GM15510 (cell line): ENCODE results near the gene LMO7.

Experiments
- POLR2A ChIP-seq: IDR thresholded peaks from 3 replicates; pipeline ENCODE4 v1.6.1; 2011; ENCODE audit warnings: borderline replicate concordance; ENCODE audit not compliant: insufficient read length; ENCODE audit errors: extremely low read depth

Gene LMO7

GRCh38 chr13:75636436-75637180, 478 bp downstream of the LMO7 start:
- TF ChIP-seq POLR2A: no peak

- no peak for TF ChIP-seq POLR2A
These were observed 1.1 kb downstream of the LMO7 start for GRCh38 chr13:75637181-75637750.

GRCh38 chr13:75639454-75639853, 3.3 kb downstream of the LMO7 start:
- no peak for TF ChIP-seq POLR2A

- TF ChIP-seq POLR2A: no peak
These were observed 4.9 kb downstream of the LMO7 start for GRCh38 chr13:75641026-75641425.

- TF ChIP-seq POLR2A: no peak
These were observed 7.1 kb downstream of the LMO7 start for GRCh38 chr13:75643182-75643581.

- no peak for TF ChIP-seq POLR2A
These were observed 7.6 kb downstream of the LMO7 start for GRCh38 chr13:75643693-75644092.

GRCh38 chr13:75645141-75645540, 9.0 kb downstream of the LMO7 start:
- TF ChIP-seq POLR2A: no peak

- TF ChIP-seq POLR2A: no peak
These were observed 11.1 kb downstream of the LMO7 start for GRCh38 chr13:75647126-75647784.

GRCh38 chr13:75648446-75648845, 12.3 kb downstream of the LMO7 start:
- no peak for TF ChIP-seq POLR2A

GRCh38 chr13:75651013-75651412, 14.9 kb downstream of the LMO7 start:
- no peak for TF ChIP-seq POLR2A

GRCh38 chr13:75652726-75653125, 16.6 kb downstream of the LMO7 start:
- TF ChIP-seq POLR2A: no peak

GRCh38 chr13:75656425-75656989, 20.4 kb downstream of the LMO7 start:
- no peak for TF ChIP-seq POLR2A

- TF ChIP-seq POLR2A: no peak
These were observed 21.0 kb downstream of the LMO7 start for GRCh38 chr13:75657111-75657510.

GRCh38 chr13:75660694-75661093, 24.6 kb downstream of the LMO7 start:
- TF ChIP-seq POLR2A: no peak

GRCh38 chr13:75661443-75661842, 25.3 kb downstream of the LMO7 start:
- TF ChIP-seq POLR2A: no peak

- TF ChIP-seq POLR2A: no peak
These were observed 30.7 kb downstream of the LMO7 start for GRCh38 chr13:75666646-75667351.

GRCh38 chr13:75669706-75670105, 33.6 kb downstream of the LMO7 start:
- TF ChIP-seq POLR2A: no peak
